ENCODE measurements around the gene PCDHGC5. TPM values are rescaled to one million over a fixed set of nuclear protein-coding genes. Genes with fewer than 3 reads are reported as not detected.

PCDHGC5 gene
- total and polyA plus RNA-seq, 2 of the 8 experiments (the other 6 are each of a cell fraction or from before 2014, with no cell fraction given), result 0.41 to 1.1 TPM

DNA sequence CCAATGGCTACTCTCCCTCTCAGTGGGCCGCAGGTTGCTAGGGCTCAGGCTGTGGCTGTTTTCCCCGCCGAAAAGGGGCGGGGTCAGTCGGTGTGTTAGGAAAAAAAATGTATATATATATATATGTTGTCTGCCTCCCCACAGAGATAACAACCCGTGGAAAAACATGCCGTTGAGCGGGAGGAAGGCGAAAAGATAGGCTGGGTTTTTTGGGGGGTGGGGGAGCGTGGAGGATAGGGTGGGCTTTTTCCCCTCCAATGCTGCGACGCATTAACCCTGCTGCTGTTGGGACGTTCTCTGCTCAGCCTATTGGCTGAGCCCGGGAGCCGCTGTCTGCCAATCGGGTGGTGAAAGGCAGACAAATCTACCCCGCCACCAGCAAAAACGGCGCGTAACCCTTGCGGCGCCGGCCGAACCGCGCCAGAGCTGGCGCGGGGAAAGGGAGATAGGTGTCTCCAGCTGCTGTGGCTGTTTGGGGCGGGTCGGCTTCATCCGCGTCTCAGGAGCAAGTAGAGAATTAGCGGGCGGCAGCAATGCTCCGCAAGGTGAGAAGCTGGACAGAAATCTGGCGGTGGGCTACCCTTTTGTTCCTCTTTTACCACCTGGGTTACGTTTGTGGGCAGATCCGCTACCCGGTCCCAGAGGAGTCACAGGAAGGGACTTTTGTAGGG, 4.1 kb upstream of the PCDHGC5 start, which contains the start of gene PCDHGC4 (continued):
- 0 out of 2 replicates have a peak, but pooled peaks have one; percentile 16 for TF ChIP-seq PHF8 (conservative IDR thresholded peaks at IDR 0.05; ENCODE audit: low read depth, low read length)
- TF ChIP-seq BACH1 (IDR thresholded peaks at IDR 0.05; ENCODE audit: low read length), result no peak
- no peak for TF ChIP-seq CBX8 (IDR thresholded peaks at IDR 0.05; ENCODE audit: borderline replicate concordance, low read depth, low read length)
- TF ChIP-seq POLR2A (IDR thresholded peaks at IDR 0.05; ENCODE audit: control extremely low read depth in 1 of 2, low read depth in 2 of 2, low read length in 2 of 2), result peak in 1 of 2 experiments; percentile 57; a peak in 1 of 3 replicates
- peak; percentile 22 for TF ChIP-seq TAF7 (optimal IDR thresholded peaks at IDR 0.05; ENCODE audit: borderline replicate concordance, low read depth, low read length)
- TF ChIP-seq EZH2 (IDR thresholded peaks at IDR 0.05; ENCODE audit: low read depth, low read length, severe bottlenecking), result peak; percentile 47
- 0 out of 2 replicates have a peak, but pooled peaks have one; percentile 41 for TF ChIP-seq SP1 (IDR thresholded peaks at IDR 0.05; ENCODE audit: low read depth, low read length)
- TF ChIP-seq TAF1 (IDR thresholded peaks at IDR 0.05; ENCODE audit: low read depth, low read length), result peak; percentile 42; the same call in 1 of the 2 replicates
- peak; percentile 63; the same call in 1 of the 2 replicates for TF ChIP-seq RFX5 (IDR thresholded peaks at IDR 0.05; ENCODE audit: borderline replicate concordance, low read depth, low read length)
- TF ChIP-seq CREB1 (IDR thresholded peaks at IDR 0.05), result peak; percentile 68
- TF ChIP-seq TBP (IDR thresholded peaks at IDR 0.05; ENCODE audit: low read depth, low read length), result 0 out of 2 replicates have a peak, but pooled peaks have one; percentile 18
- no peak for TF ChIP-seq SIX5 (IDR thresholded peaks at IDR 0.05; ENCODE audit: low read depth, low read length)
- no peak for TF ChIP-seq SRF (IDR thresholded peaks at IDR 0.05; ENCODE audit: low read depth, low read length)
- TF ChIP-seq, protein P1, sequence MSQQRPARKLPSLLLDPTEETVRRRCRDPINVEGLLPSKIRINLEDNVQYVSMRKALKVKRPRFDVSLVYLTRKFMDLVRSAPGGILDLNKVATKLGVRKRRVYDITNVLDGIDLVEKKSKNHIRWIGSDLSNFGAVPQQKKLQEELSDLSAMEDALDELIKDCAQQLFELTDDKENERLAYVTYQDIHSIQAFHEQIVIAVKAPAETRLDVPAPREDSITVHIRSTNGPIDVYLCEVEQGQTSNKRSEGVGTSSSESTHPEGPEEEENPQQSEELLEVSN (IDR thresholded peaks at IDR 0.05), result 0 out of 2 replicates have a peak, but pooled peaks have one; percentile 29
- peak in 1 of 2 experiments; percentile 10; a peak in 1 of 4 replicates for TF ChIP-seq RAD21 (IDR thresholded peaks at IDR 0.05 in 1 of 2, conservative IDR thresholded peaks at IDR 0.05 in 1 of 2; ENCODE audit: low read depth in 2 of 2, low read length in 2 of 2)
- peak; percentile 49 for TF ChIP-seq ASH2L (IDR thresholded peaks at IDR 0.05; ENCODE audit: low read length)

All from H1 (cell line).